HG03025 (cell line): Measurements from ENCODE around the gene CD3E.
"Not testable (repeated sequence)": the region's sequence is repeated elsewhere in the genome, so short reads cannot be mapped to it uniquely, and the experiment has no call there.

Experiments
- ATAC-seq: cut with Tn5 transposase; IDR thresholded peaks from one replicate; pipeline ENCODE4 v1.9.1; 2021; ENCODE audit warnings: mild to moderate bottlenecking, moderate library complexity; ENCODE audit not compliant: unreplicated experiment, low FRiP score

The CD3E gene

GRCh38 chr11:118289401-118289800, 15.1 kb upstream of the CD3E start:
- no peak for ATAC-seq

- ATAC-seq, result no peak
These were observed 13.6 kb upstream of the CD3E start for GRCh38 chr11:118290923-118291322.

GRCh38 chr11:118291477-118292135, 12.9 kb upstream of the CD3E start:
- ATAC-seq, result no peak

GRCh38 chr11:118294053-118294452, 10.5 kb upstream of the CD3E start:
- no peak for ATAC-seq

DNA sequence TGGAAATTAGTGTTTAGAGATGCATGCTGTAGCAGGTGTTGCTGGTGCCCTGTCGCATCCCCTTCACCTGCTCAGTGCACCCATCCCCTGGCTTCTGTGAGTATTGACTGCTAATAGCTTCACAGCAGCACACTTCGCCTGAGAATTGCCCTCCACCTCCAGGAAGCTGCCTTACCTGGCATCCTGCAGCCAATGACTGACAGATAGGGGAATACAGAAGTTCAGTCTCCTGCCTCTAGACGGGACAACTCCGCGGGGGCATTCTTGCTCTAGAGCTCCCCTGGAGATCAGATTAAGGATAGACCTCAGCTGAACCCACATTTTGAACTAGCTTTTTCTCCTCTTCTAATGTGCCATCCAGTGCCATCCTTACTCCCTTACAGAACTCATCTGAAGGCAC, 9.3 kb upstream of the CD3E start:
- no peak for ATAC-seq

- ATAC-seq, result no peak
These were observed 8.6 kb upstream of the CD3E start for GRCh38 chr11:118295815-118296454.

DNA sequence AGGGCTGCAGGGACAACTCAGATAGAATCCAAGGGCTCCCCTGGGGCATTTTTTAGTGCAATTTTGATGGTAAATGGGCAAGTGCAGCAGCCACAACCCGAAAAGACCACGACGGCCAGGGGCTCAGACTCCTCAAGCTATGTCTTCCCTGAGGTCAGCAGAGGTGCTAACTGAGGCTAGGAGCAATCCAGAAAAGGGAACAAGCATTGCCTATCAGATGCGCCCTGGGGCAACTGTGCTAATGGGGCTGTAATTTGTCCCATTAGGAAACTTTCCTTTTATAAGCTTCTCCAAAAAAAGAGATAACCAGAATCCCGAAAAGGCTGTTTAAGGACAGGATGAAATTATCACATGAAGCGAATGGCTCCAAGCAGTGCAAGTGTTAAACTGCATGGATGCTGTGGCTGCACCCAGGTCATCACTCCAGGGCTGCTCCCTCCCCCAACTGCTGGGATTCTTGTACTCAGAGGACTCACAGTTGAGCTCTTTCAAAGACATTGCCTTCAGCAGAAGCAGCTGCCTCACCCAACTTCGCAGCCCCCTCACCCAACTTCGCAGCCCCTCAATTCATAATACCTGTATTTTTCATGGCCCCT, 2.8 kb upstream of the CD3E start:
- no peak for ATAC-seq

DNA sequence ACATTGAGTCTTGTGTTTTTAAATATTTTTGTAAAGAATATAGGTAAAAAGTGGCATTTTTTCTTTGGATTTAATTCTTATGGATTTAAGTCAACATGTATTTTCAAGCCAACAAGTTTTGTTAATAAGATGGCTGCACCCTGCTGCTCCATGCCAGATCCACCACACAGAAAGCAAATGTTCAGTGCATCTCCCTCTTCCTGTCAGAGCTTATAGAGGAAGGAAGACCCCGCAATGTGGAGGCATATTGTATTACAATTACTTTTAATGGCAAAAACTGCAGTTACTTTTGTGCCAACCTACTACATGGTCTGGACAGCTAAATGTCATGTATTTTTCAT, 333 bp upstream of the CD3E start:
- ATAC-seq, result no peak

- ATAC-seq, result no peak
These were observed 1.2 kb downstream of the CD3E start for GRCh38 chr11:118305726-118306125.

DNA sequence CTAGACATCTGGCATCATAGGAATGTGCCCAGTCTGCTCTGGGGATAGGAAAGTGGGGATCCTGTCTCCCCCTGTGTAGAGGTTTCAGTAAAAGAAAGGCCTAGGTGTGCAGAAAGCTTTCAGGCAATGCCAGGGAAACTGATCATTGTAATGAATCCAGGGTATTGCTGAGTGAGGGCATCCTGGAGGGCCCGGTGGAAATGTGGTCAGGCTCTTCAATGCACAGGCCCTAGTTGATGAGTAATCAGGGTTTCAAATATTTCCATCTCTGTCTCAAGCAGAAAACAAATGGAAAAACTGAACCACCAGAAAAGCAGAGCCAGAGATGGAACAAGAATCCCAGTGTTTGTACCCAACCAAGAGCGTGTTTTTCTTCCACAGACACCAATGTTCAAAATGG, 2.0 kb downstream of the CD3E start:
- ATAC-seq, result no peak

DNA sequence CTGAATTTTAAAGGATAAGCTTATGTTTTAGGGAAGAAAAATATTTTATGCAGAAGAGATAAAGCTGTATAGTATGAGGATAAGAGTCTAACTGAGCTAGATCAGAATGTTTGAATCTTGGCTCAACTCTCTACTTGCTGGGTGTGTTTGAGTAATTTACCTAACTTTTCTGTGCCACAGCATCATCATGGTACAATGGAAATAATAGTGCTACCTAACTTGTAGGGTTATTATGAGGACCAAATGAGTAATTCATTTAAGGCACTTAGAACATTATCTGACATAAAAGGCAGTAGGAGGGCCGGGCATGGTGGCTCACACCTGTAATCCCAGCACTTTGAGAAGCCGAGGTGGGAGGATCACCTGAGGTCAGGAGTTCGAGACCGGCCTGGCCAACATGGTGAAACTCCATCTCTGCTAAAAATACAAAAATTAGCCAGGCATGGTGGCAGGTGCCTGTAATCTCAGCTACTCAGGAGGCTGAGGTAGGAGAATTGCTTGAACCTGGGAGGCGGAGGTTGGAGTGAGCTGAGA, 4.5 kb downstream of the CD3E start:
- ATAC-seq, result not testable (repeated sequence)

- ATAC-seq, result no peak
These were observed 5.7 kb downstream of the CD3E start for GRCh38 chr11:118310271-118310670.

- ATAC-seq, result no peak
These were observed 6.4 kb downstream of the CD3E start for GRCh38 chr11:118310781-118311485.

DNA sequence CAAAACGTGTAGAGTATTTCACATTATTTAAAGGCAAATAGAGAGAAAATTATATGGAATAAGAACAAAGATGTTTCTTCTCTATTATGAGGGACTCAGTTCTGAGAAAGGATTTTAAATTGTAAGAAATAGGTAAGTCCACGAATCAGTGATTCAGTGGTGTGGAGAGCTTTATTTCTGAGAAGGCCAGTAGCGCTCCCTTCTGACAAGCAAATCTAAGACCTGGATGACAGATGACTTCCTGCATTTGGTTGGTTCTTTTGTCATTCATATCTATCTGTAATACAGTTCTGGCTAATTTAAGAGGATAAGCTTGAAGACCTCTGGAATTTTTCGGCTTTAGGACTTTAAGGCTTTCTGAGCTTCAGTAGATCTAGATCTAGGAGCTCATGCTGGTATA, 7.0 kb downstream of the CD3E start:
- no peak for ATAC-seq

DNA sequence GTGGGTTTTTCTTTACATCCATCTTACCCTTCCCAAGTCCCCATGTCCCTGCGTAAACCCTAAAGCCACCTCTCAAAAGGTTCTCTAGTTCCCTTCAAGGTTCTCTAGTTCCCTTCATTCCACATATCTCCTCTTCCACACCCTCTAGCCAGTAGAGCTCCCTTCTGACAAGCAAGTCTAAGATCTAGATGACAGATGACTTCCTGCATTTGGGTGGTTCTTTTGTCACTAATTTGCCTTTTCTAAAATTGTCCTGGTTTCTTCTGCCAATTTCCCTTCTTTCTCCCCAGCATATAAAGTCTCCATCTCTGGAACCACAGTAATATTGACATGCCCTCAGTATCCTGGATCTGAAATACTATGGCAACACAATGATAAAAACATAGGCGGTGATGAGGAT, 7.8 kb downstream of the CD3E start:
- no peak for ATAC-seq

GRCh38 chr11:118313242-118313641, 8.7 kb downstream of the CD3E start:
- ATAC-seq, result no peak

- no peak for ATAC-seq
These were observed 10.5 kb downstream of the CD3E start for GRCh38 chr11:118314988-118315411.

- ATAC-seq, result no peak
These were observed 13.6 kb downstream of the CD3E start for GRCh38 chr11:118318124-118318523.

GRCh38 chr11:118318581-118319336, 14.2 kb downstream of the CD3E start:
- no peak for ATAC-seq

DNA sequence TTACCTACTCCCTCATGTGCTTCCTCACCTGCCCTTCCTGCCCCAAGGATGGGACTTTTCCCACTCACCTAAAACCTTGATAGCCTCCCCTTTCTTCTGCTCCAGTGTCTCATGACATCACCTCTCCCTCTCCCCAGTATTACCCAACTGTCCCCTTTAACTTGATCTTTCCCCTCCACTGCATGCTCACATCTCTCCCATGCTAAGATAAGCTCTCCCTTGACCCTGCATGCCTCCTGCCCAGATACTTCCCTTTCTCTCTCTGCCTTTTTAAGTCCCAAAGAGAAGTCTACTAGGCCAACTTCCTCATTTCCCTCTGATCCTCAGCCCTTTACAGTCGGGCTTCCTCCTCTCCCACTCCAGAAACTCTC, 14.8 kb downstream of the CD3E start:
- no peak for ATAC-seq

GRCh38 chr11:118320515-118320914, 16.0 kb downstream of the CD3E start:
- ATAC-seq, result no peak
